GM19351 (cell line): ENCODE data around the gene PHLDA2.

Experiments
- ATAC-seq: cut with Tn5 transposase; IDR thresholded peaks from one replicate; pipeline ENCODE4 v1.9.1; 2021; ENCODE audit warnings: mild to moderate bottlenecking, moderate library complexity; ENCODE audit not compliant: unreplicated experiment

Gene PHLDA2

GRCh38 chr11:2899080-2899783, 30.0 kb downstream of the PHLDA2 start:
- ATAC-seq = no peak

- ATAC-seq = no peak
These were observed 30.7 kb downstream of the PHLDA2 start for GRCh38 chr11:2898366-2899079.

DNA sequence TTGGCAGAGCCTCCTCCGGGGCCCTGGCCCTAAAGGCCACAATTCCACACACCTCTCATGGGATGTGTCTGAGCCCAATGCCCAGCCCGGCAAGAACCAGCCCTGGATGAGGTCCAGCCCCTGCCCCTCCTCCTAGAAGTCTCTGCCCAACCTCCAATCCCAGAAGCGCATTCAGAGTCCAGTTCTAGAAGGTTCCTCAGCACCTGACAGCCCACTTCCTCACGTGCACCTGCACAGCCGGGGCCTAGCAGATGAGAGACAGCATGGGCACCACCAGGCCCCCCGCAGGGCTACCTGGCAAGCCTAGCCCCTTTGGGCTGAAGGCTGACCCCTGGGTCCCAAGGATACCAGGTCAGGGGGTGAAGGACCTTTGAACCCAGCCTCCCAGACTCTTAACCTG, 32.2 kb downstream of the PHLDA2 start:
- no peak for ATAC-seq

- ATAC-seq = no peak
These were observed 33.2 kb downstream of the PHLDA2 start for GRCh38 chr11:2896047-2896446.

- no peak for ATAC-seq
These were observed 35.3 kb downstream of the PHLDA2 start for GRCh38 chr11:2893935-2894334.

GRCh38 chr11:2892967-2893528, 36.2 kb downstream of the PHLDA2 start:
- no peak for ATAC-seq

GRCh38 chr11:2892215-2892966, 36.8 kb downstream of the PHLDA2 start:
- no peak for ATAC-seq

GRCh38 chr11:2891326-2892214, 37.6 kb downstream of the PHLDA2 start:
- no peak for ATAC-seq

DNA sequence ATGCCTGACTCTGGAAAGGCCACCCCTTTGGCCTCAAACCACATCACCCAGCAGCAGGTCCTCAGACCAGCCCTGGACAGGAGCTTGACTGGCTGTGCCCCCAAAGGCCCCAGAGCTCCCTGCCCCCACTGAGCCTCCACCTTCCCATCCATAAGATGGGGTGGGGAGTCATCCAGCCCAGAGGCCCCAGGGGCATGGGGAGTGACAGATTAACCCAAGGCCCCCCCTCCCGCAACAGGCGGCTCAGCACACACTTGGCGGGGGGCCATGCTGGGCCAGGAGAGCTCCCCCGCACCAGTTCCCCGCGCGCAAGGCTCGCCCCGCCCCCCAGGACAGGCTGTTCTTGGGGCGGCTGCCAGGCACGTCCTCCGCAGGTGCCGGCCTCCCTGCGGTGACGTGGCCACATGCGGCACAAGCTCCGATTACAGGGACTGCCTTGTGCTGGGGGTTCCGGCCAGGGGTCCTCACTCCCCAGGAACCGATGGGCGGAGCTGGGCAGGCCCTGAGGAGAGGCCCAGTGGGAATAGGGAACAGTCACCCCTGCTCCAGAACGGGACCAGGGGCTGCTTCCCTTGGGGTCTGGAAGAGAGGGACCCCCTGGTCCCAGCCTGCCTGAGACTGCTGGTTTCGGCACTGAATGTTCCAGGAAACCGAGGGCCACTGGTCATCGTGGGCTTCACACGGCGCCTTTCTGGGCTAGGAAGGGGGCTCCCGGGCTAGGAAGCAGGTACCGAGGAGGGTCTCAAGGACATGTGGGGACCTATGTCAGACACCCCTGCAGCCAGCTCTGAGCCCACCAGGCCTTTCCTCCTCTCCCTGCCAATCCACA, 38.5 kb downstream of the PHLDA2 start:
- no peak for ATAC-seq

GRCh38 chr11:2889362-2890273, 39.6 kb downstream of the PHLDA2 start:
- ATAC-seq = no peak

DNA sequence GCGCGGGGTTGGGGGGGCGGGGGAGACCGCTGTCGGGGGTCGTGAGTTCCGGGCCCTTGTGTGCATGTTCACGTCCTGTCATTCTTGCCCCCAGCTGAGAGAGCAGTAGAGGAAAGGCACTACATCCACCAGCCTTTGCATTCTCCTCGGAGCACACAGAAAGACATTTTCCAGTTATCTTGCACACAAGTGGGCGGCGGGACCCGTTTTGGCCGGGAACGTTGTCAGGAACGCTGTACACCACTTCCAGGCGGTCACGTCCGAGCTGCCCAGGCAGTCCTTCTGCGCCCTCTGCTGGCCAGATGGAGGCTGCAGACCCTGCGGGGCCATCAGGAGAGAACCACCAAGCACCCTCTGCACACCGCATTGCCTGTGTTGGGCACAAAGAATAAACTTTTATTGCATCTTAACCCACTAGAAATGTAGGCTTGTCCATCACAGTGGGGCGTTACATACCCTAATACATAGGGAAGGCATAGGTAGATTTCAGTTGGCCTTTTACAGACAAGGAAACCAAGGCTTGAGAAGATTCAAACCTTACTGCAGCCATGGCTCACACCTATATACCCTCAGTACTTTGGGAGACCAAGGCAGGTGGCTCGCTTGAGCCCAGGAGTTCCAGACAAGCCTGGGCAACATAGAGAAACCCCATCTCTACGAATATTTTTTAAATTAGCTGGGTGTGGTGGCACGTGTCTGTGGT, 40.8 kb downstream of the PHLDA2 start:
- no peak for ATAC-seq

DNA sequence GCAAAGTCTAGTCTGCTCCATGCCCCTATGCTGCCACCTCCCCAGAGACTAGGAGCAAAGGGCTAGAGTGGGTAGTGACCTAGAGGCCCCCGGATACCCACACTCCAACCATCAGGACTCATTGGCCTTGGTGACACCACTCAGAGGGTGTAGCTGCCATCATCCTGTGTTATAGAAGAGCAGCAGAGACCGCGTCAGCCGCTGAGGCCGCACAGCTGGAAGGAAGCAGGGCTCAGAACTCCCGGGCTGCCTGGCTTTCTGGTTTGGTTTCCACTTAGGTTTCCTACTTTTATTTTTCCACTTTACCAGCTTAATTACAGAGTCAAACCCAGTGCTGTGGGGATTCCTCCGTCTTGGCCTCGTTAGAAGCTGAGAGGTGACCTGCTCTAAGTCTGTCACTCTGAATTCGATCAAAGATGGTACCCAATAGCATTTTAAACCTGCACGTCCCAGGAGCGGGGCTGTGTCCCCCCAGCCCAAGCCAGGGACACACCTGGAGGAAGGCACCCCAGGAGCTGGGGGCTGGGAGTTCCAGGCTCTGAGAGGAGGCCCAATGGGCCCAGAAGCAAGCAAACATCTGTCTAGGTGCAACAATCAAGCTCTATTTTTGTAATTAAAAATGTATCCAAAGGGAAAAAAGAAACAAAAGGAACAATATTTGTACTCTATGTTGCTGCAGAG, 41.6 kb downstream of the PHLDA2 start:
- ATAC-seq = no peak

DNA sequence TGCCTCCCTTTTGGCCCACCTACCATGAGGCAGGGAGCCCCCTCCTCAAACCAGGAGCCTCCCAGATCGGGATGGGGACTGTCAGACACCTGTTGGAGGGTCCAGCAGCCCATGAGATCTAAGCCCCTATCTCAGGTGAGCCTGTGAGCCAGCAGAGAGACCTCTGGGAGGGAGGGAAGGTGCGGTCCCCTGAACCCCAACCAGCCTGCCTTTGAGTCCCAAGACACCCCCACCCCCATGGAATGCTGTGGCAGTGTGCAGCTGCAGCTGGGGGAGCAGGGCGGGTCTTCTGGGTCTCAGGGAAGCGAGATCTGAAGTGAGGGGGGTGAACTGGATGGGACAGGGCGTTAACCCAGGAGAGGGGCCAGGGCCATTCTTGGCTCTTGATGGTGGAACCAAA, 42.3 kb downstream of the PHLDA2 start:
- ATAC-seq = no peak

GRCh38 chr11:2886191-2886894, 42.9 kb downstream of the PHLDA2 start:
- ATAC-seq = no peak

- peak; percentile 74 for ATAC-seq
These were observed 43.5 kb downstream of the PHLDA2 start, which contains the start of gene CDKN1C for GRCh38 chr11:2885678-2886081. Gene CDKN1C (minus strand): TSS chr11:2885775. CDS start chr11:2885456, 319 bp downstream.

- no peak for ATAC-seq
These were observed 44.1 kb downstream of the PHLDA2 start for GRCh38 chr11:2885017-2885677.
